HepG2 (cell line): ENCODE data around the gene WNT7B. TPM values are rescaled to one million over a fixed set of nuclear protein-coding genes. Genes with fewer than 3 reads are reported as not detected.

Source experiments
- ATF4 ChIP-seq, 2 experiments: fragments of 450-650 bp in 1 of 2; sonication (generic) in 1 of 2; formaldehyde crosslinking; IDR thresholded peaks; 2 replicates each; pipeline versions ENCODE4 v1.5.0 to v1.8.0; 2020 to 2022; ENCODE audit warnings: mild to moderate bottlenecking in 1 of 2, missing genetic modification reagents in 1 of 2
- BORCS8-MEF2B ChIP-seq: sonication (generic); formaldehyde crosslinking; IDR thresholded peaks from 2 replicates; pipeline ENCODE4 v1.8.0; 2022; ENCODE audit warnings: mild to moderate bottlenecking, missing genetic modification reagents
- EP300 ChIP-seq, 3 experiments: sonication (generic) in 1 of 3; formaldehyde crosslinking in 1 of 3; IDR thresholded peaks; 2 replicates each; pipeline versions ENCODE4 v1.5.1 to v1.6.1; 2011 to 2020; ENCODE audit warnings: low read depth in 2 of 3, low read length in 2 of 3, borderline replicate concordance in 1 of 3, improper control_type of control experiment in 1 of 3, mild to moderate bottlenecking in 1 of 3, missing genetic modification reagents in 1 of 3, moderate library complexity in 1 of 3
- NFAT5 ChIP-seq: sonication (generic); formaldehyde crosslinking; IDR thresholded peaks from 2 replicates; pipeline ENCODE4 v1.4.0; 2020; ENCODE audit warnings: missing genetic modification reagents
- PRPF4 ChIP-seq: fragments of 200-400 bp; formaldehyde crosslinking; IDR thresholded peaks from 2 replicates; pipeline ENCODE4 v1.6.1; 2016; ENCODE audit warnings: low read length, low read depth; ENCODE audit not compliant: poor library complexity, severe bottlenecking
- REPIN1 ChIP-seq: sonication (generic); formaldehyde crosslinking; IDR thresholded peaks from 2 replicates; pipeline ENCODE4 v1.8.0; 2022; ENCODE audit warnings: missing genetic modification reagents, low read depth, mild to moderate bottlenecking, borderline replicate concordance
- YEATS4 ChIP-seq: sonication (generic); formaldehyde crosslinking; IDR thresholded peaks from 2 replicates; pipeline ENCODE4 v1.4.0; 2020; ENCODE audit warnings: missing genetic modification reagents, borderline replicate concordance
- ZNF253 ChIP-seq: sonication (generic); formaldehyde crosslinking; IDR thresholded peaks from 2 replicates; pipeline ENCODE4 v1.8.0; 2022; ENCODE audit warnings: mild to moderate bottlenecking, missing genetic modification reagents, borderline replicate concordance
- polyA plus RNA-seq, 8 experiments: library from polyadenylated mRNA; depleted of rRNA in 3 of 8; stranded (reverse) in 7 of 8; unstranded in 1 of 8; fragments of >200 nt; fragmentation: Illumina TruSeq in 4 of 8; extraction: Trizol in 4 of 8; gene quantifications; 2 replicates each; pipeline versions ENCODE4 v1.2.1 to v1.2.3, GENCODE V29; 2011 to 2016; ENCODE audit warnings: low read depth in 4 of 8, missing spikeins in 1 of 8, mixed read lengths in 1 of 8; ENCODE audit not compliant: insufficient read depth in 1 of 8
- total RNA-seq, 5 experiments: library from RNA; depleted of rRNA; stranded (reverse); fragments of >200 nt; fragmentation: Illumina TruSeq; extraction: Trizol; gene quantifications; 2 replicates each; pipeline ENCODE4 v1.2.3, GENCODE V29; 2016; ENCODE audit warnings: low read depth in 1 of 5

WNT7B gene
- total and polyA plus RNA-seq, 2 of the 13 experiments (the other 11 are each of a cell fraction or from before 2014, with no cell fraction given), result 0.09 TPM; not detected in 1

GRCh38 chr22:45917146-45917545, 59.8 kb downstream of the WNT7B start (continued):
- TF ChIP-seq NFAT5 (CRISPR knock-in tag) (no peak), YEATS4 (CRISPR knock-in tag) (no peak), ATF4 (CRISPR knock-in tag; IDR thresholded peaks at IDR 0.05) (no peak), ZNF253 (CRISPR knock-in tag) (no peak), EP300 (IDR thresholded peaks at IDR 0.05; ENCODE audit: low read depth in 2 of 2, low read length in 2 of 2) (no peak), EP300 (CRISPR knock-in tag; IDR thresholded peaks at IDR 0.05; ENCODE audit: borderline replicate concordance) (no peak), BORCS8-MEF2B (no peak), REPIN1 (CRISPR knock-in tag) (no peak), PRPF4 (no peak)
